Left cardiac atrium (tissue), 4 donors: Measurements from ENCODE around the gene KCTD16. TPM values are rescaled to one million over a fixed set of nuclear protein-coding genes. Genes with fewer than 3 reads are reported as not detected.

ENCODE experiments used
- ATAC-seq, 2 donors: fragments of 200-7000 bp; cut with Tn5 transposase; one replicate each; pipeline ENCODE4 v1.9.1; 2020; ENCODE audit warnings: mild to moderate bottlenecking in 2 of 2, moderate library complexity in 2 of 2
- DNase-seq: peaks from one replicate; pipeline ENCODE4 v3.0.0-alpha.2; 2020
- intact Hi-C, 2 donors: fragments of 100-400 bp; cut with DNase I; formaldehyde crosslinking; loops; one replicate each; pipeline versions ENCODE4 v1.14.1 to v1.15.1; 2022 to 2023
- total RNA-seq, 2 donors: library from RNA; stranded (reverse); fragmentation: NEBNext Ultra II Directional; extraction: Animal tissue kit (Norgen Biotek cat#: 25700); gene quantifications; one replicate each; pipeline ENCODE4 v1.2.1, GENCODE V29; 2021
- donor health status: DM: no; HTN: yes; CAD: no.
- donor health status: DM: no; HTN: yes; CAD: no; lungs with severe emphysema.
- donor health status: DM: yes; HTN: yes; CAD: no.
- donor health status: Dilated cardiomyopathy.

Gene KCTD16
- total RNA-seq, 2 donors from 2014 or later, result 0.15 TPM; not detected in 1

DNA sequence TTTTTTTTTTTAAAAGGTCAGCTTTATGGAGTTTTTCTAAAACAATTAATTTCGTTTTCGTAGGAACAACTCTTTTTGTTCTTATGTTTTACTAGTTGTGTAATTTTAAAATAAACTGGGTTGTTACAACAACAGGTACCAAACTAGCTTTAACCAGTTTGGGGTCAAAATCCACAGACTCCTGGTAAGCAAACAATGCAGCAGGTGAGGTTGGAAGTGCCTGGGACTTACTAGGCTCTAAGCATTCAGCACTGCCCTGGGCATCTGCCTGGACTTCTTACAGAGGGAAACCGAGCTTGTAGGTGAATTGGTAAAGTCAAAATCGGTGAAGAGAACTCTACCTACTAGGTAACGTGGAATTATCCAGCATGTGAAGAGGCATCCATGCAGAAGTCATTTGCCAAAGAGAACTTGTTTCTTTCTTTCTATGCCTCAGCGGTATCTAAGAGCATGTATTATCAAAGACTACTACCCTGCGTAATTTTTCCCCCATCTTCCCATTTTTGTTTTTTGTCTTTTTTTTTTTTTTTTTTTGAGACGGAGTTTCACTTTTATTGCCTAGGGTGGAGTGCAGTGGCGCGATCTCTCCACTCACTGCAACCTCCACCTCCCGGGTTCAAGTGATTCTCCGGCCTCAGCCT, 145.4 kb downstream of the KCTD16 start:
- ATAC-seq, result no peak
- intact Hi-C loops, result no loop called here
- DNase-seq, result no peak

DNA sequence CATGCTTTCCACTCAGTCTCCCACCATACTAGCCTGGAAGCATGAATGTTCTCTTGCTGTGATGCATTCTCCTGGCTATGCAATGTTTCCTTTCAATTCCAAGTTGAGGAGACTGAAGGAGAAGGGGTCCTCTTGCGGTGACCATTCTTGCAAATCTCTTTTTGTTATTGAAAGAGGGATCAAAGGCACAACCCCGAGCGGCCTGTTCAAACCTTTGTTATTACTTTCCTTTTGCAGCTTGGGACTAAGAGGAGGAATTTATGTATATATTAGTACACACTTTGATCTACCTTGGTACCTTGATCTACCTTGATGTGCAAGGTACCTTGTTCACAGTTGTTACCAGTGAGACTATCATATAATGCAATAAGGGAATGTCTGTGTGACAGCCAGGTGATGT, 147.3 kb downstream of the KCTD16 start:
- intact Hi-C loops, result no loop called here
- ATAC-seq (no peak), DNase-seq (no peak)

DNA sequence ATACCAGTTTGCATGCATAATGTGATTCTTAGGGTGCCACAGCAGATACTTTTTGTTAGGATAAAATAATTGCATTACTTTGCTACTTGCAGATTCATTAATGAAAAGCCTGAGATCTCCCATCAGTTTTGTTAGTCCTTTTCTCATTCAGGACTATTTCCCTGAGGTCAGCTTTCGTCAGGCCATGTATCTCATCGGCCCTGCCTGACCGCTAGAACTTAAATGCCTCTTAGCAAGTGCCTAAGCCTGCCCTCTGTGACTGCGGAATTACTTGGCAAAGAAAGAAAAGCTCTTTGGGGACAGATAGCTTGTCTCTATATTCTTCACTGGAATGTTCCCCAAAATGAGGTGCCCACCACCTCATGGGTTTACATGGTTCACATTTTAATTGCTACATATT, 147.8 kb downstream of the KCTD16 start:
- intact Hi-C loops, result no loop called here
- no peak for ATAC-seq
- no peak for DNase-seq

DNA sequence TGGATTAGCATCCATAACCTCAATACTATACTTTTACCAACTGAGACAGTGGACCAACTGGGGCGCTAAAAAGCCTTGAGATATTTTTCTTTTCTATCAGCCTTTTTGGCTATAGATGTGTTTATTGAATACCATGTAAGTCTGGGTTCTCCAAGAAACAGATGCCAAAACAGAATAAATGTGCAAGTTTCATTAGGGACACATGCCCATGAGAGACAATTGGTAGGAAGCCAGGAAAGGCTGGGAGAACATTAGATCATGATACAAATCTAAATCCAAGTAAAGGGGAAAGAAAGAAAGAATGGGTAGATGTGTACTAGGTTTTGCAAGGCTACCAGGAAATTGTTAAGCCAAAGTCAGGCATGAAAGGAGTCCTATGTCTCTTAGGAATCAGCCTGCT, 152.5 kb downstream of the KCTD16 start:
- DNase-seq (no peak), ATAC-seq (no peak)
- intact Hi-C loops, result no loop called here

DNA sequence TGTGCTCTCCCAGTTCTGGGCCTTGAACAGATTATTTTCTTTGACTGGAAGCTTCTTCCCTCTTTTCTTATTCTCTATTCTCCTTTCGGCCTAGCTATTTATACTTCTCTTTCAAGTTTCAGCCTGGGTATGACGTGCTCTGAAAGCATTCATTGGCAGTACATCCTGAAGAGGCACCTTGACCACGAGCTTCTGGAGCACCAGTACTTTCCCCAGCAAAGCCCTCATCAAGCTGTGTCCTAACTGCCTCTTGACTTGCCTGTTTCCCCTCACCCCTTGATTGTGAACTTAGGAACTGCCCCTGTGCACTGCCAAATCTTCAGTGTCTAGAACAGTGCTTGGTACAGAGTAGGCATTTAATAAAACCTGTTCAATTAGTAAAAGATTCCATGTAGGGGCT, 154.9 kb downstream of the KCTD16 start:
- intact Hi-C loops, result no loop called here
- ATAC-seq (peak in 1 of 2 donors; percentile 24), DNase-seq (no peak)

GRCh38 chr5:144328494-144328893, 157.8 kb downstream of the KCTD16 start:
- no peak for DNase-seq
- ATAC-seq, result no peak
- intact Hi-C loops, result no loop called here

DNA sequence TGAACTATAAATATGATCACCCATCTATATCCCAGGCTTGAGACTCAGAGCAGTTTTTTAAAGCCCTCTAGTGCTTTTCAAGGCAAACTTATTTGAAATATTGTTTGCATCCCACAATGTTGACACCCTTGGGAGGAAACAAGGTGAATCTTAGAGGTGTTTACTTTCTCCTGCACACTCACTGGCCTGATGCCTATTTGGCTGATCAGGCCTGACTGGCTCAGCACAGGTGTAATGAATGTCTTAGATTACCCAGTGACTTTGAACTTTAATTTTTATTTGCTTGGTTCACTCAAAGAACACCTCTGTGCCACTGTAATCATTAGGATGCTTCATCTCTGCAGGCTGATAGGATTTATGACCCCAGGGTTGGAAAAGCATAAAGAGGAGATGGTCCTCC, 158.3 kb downstream of the KCTD16 start:
- ATAC-seq (no peak), DNase-seq (no peak)
- intact Hi-C loops, result no loop called here

GRCh38 chr5:144329681-144330080, 159.0 kb downstream of the KCTD16 start:
- ATAC-seq, result no peak
- intact Hi-C loops, result no loop called here
- no peak for DNase-seq

DNA sequence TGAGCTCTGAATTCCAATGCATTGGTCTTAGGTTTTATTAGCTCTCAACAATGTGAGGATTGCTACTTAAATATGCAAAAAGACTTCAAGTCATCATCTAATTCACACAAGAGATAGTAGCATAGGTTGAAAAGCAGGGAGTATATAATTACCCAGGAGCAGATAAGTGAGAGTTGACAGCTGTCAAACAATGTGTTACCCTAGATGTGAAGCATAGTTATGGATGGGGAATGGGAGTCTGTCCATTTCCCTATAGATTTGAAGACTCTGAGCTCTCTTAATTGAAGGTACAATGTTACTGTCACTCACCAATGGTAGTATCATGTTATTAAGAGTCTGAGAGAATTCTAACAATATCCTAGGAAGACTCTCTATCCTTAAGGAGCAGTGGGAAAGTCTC, 160.7 kb downstream of the KCTD16 start:
- intact Hi-C loops, result no loop called here
- ATAC-seq (no peak), DNase-seq (no peak)

GRCh38 chr5:144332265-144332664, 161.6 kb downstream of the KCTD16 start:
- intact Hi-C loops, result no loop called here
- ATAC-seq (no peak), DNase-seq (no peak)

DNA sequence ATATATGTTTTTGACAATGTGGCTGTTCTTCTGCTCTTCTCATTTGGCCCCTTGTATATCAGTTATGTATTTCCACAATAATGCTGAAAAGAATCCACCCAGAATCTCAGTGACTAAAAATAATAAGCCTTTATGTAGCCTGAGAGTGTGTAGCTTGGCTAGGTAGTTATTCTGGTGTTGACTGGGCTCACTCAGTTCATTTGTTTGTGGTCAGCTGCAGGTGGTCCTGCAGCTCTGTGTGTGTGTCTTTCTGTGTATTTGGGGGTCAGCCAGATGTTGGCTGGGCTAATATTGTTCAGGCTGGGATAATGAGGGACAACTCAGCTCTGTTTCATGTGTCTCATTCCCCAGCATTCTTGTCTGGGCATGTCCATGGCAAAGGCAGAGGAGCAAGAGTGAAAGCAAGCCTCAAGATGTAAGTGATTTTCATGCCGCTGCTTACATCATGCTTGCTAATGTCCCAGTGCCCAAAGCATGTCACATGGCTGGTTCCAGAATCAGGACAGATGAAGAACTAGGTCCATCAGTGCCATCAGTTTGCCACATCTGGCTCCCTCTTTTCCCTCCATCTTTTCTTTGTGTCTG, 162.8 kb downstream of the KCTD16 start:
- ATAC-seq, result no peak
- intact Hi-C loops, result no loop called here
- no peak for DNase-seq

DNA sequence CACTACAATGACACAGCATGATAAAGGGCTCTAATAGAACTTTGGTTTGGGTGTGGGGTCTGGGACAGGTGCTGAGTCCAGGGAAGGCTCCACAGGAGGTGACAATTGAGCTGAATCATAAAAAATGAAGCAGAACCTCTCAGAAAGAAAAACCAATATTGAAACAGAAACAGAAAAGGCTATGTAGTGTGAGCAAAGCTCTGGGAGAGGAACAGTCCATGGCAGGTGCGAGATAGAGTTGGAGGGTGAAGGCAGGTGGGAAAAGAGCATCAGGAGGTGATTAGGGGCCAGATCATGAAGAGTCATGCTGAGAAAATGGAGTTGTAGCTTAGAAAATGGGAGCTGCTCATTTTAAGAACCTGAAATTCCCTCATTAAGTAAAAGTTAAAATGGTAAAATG, 164.9 kb downstream of the KCTD16 start:
- ATAC-seq (no peak), DNase-seq (no peak)
- intact Hi-C loops, result no loop called here

DNA sequence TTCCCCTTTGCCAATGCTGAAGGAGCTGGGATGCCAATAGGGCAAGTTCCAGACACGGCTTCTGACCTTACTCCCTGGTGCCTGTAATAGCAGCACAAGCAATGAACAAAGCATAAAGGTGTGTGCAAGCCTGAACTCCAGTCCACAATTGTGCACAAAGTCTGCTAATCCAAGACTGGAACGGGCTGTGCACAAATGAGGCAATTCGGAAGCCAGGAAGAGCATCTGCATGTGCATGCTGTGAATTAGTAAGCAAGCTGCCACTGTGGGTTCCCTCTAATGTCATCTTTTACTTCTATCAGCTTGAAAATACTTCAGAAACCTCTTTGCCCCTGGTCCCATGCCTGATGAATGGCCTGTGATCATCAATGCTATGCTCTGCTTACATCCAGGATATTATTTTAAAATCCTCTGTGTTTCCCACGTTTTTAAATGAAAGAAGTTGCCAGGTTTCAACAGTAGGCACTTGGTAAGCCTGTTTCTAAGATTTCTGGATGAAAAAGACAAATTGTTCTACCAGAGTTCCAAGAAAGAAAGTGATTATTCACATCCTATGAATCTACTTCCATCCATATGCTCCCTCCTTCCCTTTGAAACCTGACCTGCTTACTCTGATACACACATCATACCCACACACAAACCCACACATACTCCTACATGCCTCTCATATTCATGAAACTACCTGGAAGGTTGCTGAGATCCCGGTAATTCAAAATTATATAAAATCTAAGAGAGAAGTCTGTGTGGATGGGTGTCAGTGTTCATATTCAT, 165.7 kb downstream of the KCTD16 start:
- DNase-seq (no peak), ATAC-seq (no peak)
- intact Hi-C loops, result no loop called here

- no peak for ATAC-seq
- no peak for DNase-seq
- intact Hi-C loops, result no loop called here
Observed at GRCh38 chr5:144352330-144352729, 181.7 kb downstream of the KCTD16 start.

DNA sequence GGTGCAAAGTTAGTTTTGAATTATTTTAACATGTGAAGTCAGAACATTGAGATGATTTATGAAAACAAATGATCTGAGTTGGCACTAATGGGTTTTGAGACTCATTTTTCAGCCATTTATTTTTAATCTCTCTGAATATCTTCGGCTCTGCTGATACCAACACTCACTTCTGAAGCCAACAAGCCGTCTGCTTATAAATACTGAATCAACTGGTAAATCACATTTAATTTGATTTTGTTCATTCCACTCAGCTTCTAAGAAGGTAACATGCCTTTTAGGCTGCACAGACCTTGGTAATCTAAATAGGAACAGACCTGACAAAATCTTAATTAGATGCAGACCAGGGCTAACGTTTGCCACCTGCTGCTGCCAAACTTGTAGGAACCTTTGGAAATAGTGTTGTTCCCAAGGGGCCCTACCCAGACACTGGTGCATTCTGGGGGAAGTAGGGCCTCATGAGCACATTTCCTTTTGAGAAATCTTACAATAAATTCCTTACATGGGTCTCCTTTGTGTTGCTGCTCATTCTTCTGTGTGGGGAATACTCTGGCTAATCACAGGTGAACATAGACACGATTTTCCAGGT, 182.2 kb downstream of the KCTD16 start:
- no peak for DNase-seq
- ATAC-seq, result no peak
- intact Hi-C loops, result no loop called here

GRCh38 chr5:144356489-144356888, 185.8 kb downstream of the KCTD16 start:
- intact Hi-C loops, result no loop called here
- no peak for ATAC-seq
- no peak for DNase-seq

GRCh38 chr5:144361406-144361805, 190.7 kb downstream of the KCTD16 start:
- no peak for ATAC-seq
- no peak for DNase-seq
- intact Hi-C loops, result no loop called here

- ATAC-seq (no peak), DNase-seq (no peak)
- intact Hi-C loops, result no loop called here
Observed at GRCh38 chr5:144365885-144366284, 195.2 kb downstream of the KCTD16 start.

DNA sequence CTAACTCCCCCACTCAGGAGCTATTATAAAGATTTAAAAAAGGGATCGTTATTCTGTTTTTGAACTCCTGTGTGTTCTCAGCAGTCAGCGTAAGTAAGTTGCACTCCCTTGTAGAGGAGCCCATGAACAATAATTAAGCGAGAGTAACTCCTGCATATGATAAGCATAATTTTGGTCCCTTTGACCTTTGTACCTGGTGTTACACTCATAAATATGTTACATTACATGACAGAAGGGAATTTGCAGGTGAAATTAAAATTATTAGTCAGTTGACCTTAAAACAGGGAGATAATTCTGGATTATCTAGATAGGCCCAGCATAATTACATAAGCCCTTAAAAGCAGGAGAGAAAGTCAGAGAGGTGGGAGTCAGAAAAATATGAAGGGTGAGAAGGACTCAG, 197.3 kb downstream of the KCTD16 start:
- intact Hi-C loops, result no loop called here
- DNase-seq (no peak), ATAC-seq (no peak)

DNA sequence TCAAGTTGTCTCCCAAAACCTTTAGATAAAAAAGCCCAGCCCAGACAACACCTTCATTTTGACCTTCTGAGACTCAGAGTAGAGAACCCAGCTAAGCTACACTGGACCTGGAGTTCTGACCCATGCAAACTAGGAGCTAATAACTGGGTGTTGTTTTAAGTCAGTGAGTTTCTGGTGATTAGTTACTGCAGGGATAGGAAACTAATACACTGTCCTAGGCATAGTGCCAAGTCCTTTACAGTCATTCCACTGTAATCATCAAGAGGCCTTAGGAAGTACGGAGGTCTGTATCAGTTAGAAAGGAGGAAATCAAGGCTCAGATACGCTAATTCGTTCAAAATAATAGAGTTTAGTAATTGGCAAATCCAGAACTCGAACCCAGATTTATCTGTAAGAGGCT, 197.9 kb downstream of the KCTD16 start:
- intact Hi-C loops, result no loop called here

More for the DNA sequence above, 197.9 kb downstream of the KCTD16 start:
- ATAC-seq, result peak in 1 of 2 donors; percentile 27
- no peak for DNase-seq
